GM18868 (cell line): Measurements from ENCODE around the gene HILPDA.
"Not testable (repeated sequence)": the region's sequence is repeated elsewhere in the genome, so short reads cannot be mapped to it uniquely, and the experiment has no call there.

ENCODE experiments used
- ATAC-seq: cut with Tn5 transposase; IDR thresholded peaks from one replicate; pipeline ENCODE4 v1.9.1; 2021; ENCODE audit warnings: mild to moderate bottlenecking, moderate library complexity; ENCODE audit not compliant: unreplicated experiment

The HILPDA gene

DNA sequence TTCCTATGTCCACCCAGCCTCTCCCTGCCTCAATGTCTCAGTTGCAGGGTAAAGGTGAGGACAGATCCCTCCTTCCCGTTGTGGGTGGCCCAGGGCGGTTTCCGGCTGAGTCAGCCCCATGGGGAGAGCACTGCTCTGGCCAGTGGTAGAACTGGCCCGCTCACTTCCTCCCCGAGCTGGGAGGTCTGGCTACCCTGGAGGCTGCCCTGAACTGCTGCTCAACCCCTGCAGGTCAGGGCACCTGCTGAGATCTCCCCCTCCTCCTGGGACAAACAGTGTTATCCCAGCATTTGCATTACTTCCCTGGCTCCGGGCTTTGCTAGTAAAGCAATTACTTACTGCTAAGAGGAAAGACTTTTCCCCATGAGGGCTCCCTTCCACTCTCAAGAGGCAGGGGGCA, 24.5 kb upstream of the HILPDA start:
- ATAC-seq = no peak

- no peak for ATAC-seq
Observed at GRCh38 chr7:128431754-128432153, 23.9 kb upstream of the HILPDA start.

DNA sequence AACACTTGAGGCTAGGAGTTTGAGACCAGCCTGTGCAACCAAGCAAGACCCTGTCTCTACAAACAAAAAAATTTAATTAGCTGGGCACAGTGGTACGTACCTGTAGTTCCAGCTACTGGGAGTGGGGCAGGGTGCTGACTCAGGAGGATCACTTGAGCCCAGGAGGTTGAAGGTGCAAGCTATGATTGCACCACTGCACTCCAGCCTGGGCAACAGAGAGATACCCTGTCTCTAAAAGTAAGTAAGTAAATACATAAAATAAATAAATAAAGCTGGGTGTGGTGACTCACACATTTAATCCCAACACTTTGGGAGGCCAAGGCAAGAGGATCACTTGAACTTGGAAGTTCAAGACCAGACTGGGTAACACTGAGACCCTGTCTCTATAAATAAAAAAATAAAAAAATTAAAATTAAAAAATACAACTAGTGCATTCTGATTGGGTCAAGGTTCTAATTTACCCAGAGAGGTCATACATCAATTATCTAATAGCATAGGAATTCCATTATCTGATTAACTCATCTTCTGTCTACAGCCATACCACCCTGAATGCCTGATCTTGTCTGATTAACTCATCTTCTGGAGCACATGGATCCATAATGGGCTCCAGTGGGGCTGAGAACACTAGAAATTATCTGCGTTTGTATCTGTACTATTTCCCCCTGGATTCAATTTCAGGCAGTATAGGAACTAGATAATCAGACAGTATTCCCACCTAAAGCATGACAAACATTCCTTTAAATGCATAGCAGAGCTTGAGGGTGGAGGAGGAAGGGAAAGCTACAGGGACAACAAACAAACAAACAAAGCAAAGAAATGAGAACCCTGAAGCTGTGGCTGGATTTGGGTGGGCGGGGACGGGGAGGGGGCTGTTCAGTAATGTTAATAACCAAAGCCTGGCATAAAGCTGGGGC, 21.0 kb upstream of the HILPDA start:
- no peak for ATAC-seq

GRCh38 chr7:128435327-128435686, 20.4 kb upstream of the HILPDA start:
- no peak for ATAC-seq

DNA sequence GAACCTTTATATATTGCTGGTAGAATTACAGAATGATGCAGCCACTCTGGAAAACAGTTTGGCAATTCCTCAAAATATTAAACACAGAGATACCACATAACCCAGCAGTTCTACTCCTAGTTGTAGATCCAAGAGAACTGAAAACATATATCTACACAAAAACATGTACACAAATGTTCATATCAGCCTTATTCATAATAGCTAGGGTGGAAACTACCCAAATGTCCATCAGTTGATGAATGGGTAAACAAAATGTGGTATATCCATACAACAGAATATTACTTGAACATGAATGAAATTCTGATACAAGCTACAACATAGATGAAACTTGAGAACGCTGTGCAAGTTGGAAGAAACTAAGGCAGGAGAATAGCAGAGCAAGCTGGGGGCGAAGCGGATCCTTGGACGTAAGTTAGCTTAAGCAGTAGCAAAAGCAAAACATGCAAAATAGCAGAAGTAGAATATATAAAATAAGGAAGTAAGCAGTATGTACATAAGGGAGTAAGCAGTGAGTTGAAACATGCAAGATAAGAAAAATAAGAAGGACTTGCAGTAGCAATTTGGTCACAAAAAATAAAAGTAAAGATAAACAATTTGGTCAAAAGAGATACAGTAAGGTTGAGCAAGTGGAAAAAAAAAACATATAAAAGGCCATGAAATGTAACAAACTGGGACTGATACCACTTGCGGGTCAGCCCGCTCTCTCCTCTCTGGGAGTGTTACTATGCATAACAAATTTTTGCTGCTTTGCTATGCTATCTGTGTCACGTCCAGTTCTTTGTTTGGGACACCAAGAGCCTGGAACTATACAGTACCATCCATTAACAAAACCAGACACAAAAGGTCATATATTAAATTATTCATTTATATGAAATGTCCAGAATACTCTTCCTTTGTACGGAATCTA, 18.0 kb upstream of the HILPDA start:
- ATAC-seq = peak; percentile 77

- ATAC-seq = no peak
Observed at GRCh38 chr7:128442356-128442755, 13.3 kb upstream of the HILPDA start.

DNA sequence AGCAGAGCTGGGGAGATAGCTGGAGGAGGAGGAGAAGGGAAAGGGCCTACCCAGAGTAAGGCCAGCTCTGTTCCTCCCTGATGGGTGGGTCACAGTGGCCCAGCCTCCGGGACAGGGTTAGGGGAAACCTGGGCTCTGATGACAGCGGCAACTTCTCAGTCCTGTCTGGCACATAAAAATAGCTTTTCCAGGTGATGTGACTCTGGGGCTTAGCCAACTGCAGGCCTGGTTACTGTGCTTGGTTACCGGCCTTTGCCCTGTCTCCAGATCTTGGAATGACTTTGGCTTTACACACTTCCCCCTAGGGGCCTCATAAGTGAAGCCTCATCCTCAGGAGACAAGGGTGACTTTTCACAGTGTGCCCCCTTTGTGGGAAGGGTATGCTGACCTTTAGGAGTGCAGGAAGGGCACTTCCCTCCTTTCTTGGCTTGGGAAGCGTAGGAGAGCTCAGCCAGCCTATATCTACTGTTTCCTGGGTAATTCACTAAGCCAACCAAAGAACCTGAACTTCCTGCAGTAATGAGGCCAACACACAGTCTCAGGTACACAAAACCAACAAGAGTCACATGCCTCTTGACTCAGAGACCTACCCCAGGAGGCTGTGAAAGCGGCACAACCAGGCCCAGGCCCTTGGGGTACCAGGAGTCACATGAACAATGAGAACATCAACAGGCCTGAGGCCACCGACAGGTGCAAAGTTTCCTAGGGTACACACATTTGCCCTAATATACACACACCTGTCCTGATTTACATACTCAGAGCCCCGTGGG, 11.7 kb upstream of the HILPDA start:
- peak; percentile 45 for ATAC-seq

- ATAC-seq = no peak
Observed at GRCh38 chr7:128446306-128446705, 9.4 kb upstream of the HILPDA start.

DNA sequence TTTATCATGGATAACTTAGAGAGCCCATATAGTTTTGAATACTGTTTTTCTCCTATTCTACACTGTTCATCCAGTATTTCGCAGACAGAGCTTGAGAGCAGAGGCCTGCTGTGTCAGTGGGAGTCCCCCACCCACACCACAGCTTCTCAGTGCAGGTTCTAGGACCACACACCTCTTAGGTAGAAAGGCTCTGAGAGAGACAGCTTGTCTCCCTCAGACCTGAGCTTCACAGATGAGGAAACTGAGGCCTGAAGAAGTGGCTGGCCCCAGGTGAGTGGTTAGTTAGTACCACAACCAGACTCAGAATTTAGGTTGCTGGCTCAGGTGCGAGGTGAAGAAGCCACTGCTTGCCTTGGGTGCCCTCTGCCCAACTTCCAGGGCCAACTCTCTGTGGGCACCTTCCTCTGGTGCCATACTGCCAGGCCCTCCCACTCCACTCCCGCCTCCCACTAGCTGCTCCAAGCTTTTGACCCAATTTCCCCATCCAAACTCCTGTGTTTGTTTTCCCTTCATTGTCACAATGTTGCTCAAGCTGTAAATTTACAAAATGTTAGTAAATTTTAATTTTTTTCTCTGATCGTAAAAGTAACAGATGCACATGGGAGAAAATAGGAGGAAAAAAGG, 7.6 kb upstream of the HILPDA start:
- ATAC-seq = no peak

DNA sequence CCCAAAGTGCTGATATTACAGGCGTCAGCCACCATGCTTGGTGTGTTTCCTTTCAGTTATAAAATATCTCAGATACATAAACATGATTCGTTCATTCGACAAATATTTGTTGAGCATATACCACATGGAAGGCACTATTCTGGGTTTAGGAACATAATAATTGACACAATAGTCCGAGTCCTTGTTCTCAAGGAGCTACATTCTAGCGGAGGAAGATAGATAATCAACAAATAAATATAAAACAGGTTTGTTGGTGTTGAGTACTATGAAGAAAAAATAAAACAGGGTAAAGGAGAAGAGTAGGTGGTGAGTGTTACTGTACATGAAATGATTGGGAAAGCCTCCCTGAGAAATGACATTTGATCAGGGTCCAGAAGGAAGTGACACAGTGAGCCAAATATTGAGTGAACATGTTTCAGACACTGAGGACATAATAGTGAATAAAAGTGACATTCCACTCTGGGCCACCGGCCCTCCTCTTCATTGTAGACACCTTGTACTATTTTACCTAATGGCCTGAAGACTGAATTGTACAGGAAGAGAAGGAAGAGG, 6.9 kb upstream of the HILPDA start:
- no peak for ATAC-seq

DNA sequence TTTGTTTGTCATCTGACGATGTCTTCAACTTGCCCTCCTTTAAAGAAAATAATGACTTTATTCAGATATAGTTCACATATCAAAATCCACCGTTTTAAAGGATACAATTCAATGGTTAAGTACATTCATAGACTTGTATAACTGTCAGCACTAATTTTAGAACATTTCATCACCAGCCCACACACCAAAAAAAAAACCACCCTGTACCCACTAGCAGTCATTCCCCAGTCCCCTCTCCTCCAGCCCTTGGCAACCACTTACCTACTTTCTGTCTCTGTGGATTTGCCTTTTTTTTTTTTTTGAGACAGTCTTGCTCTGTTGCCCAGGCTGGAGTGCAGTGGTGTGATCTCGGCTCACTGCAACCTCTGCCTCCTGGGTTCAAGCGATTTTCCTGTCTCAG, 5.3 kb upstream of the HILPDA start:
- peak; percentile 59 for ATAC-seq

GRCh38 chr7:128450913-128451312, 4.8 kb upstream of the HILPDA start:
- ATAC-seq = no peak

- ATAC-seq = no peak
Observed at GRCh38 chr7:128452552-128452951, 3.1 kb upstream of the HILPDA start.

GRCh38 chr7:128453836-128454804, 1.6 kb upstream of the HILPDA start:
- ATAC-seq = no peak

- ATAC-seq = no peak
Observed at GRCh38 chr7:128454808-128455542, 703 bp upstream of the HILPDA start.

- no peak for ATAC-seq
Observed at GRCh38 chr7:128456255-128456725, 612 bp downstream of the HILPDA start.

GRCh38 chr7:128457385-128457784, 1.7 kb downstream of the HILPDA start:
- not testable (repeated sequence) for ATAC-seq

- peak; percentile 49 for ATAC-seq
Observed at GRCh38 chr7:128458956-128459355, 3.3 kb downstream of the HILPDA start.
